Osteoblast (primary cell): Measurements from ENCODE around the gene IL7R. TPM values are rescaled to one million over a fixed set of nuclear protein-coding genes. Genes with fewer than 3 reads are reported as not detected.

Experiments used
- DNase-seq: peaks from one replicate; pipeline ENCODE4 v3.0.0; 2011; ENCODE audit warnings: low spot score, mixed read lengths; ENCODE audit not compliant: insufficient read length; ENCODE audit errors: missing footprints
- H2AFZ ChIP-seq: 2 replicates; pipeline ENCODE4 v1.6.0; 2011; ENCODE audit warnings: mild to moderate bottlenecking, low read length
- H3K27ac ChIP-seq: 2 replicates; pipeline ENCODE4 v1.5.1; 2011; ENCODE audit warnings: mild to moderate bottlenecking, low read depth, low read length, moderate library complexity
- H3K27me3 ChIP-seq: 2 replicates; pipeline ENCODE4 v1.6.0; 2012; ENCODE audit warnings: mild to moderate bottlenecking, control low read depth, inconsistent platforms, low read length, moderate library complexity; ENCODE audit not compliant: insufficient read depth
- H3K36me3 ChIP-seq: 2 replicates; pipeline ENCODE4 v1.5.1; 2011; ENCODE audit warnings: mild to moderate bottlenecking, low read length, control low read depth, moderate library complexity; ENCODE audit not compliant: insufficient read depth
- H3K4me1 ChIP-seq: 2 replicates; pipeline ENCODE4 v1.5.1; 2011; ENCODE audit warnings: mild to moderate bottlenecking, low read length, control low read depth, moderate library complexity; ENCODE audit not compliant: insufficient read depth
- H3K4me2 ChIP-seq: 2 replicates; pipeline ENCODE4 v1.6.0; 2011; ENCODE audit warnings: mild to moderate bottlenecking, low read length; ENCODE audit not compliant: insufficient read depth
- H3K4me3 ChIP-seq: fragments of 200-600 bp; sonication (generic); 3 replicates; pipeline ENCODE4 v1.5.1; 2012; ENCODE audit warnings: mild to moderate bottlenecking, low read length, inconsistent platforms; ENCODE audit not compliant: insufficient read depth
- H3K79me2 ChIP-seq: 2 replicates; pipeline ENCODE4 v1.6.0; 2012; ENCODE audit warnings: mild to moderate bottlenecking, low read length, control low read depth, inconsistent platforms; ENCODE audit not compliant: insufficient read depth
- H3K9me3 ChIP-seq: 2 replicates; pipeline ENCODE4 v1.5.1; 2011; ENCODE audit warnings: low read depth, low read length, control low read depth
- H4K20me1 ChIP-seq: 2 replicates; pipeline ENCODE4 v1.6.0; 2012; ENCODE audit warnings: mild to moderate bottlenecking, low read length, control low read depth; ENCODE audit not compliant: insufficient read depth
- total RNA-seq: library from RNA; depleted of rRNA; stranded (reverse); fragments of >200 nt; gene quantifications from 2 replicates; pipeline ENCODE4 v1.2.3, GENCODE V29; 2012
- TF ChIP-seq, protein P1 (sequence below): IDR thresholded peaks from 2 replicates; pipeline ENCODE4 v1.5.1; 2011; ENCODE audit warnings: mild to moderate bottlenecking, low read depth, low read length, moderate library complexity; ENCODE audit errors: extremely low read depth

IL7R gene
- total RNA-seq, 1 donor: 2.2 TPM

- Histone ChIP-seq H3K36me3 (peaks cover 18% of the 10 kb centered on the region), H3K4me1 (no peaks in the 10 kb centered on the region), H2AFZ (no peak overlapping the region), H3K9me3 (no peaks in the 10 kb centered on the region), H3K4me3 (no peak overlapping the region), H3K27me3 (no peaks in the 10 kb centered on the region), H4K20me1 (no peaks in the 10 kb centered on the region), H3K79me2 (no peaks in the 10 kb centered on the region), H3K4me2 (no peak overlapping the region), H3K27ac (no peak overlapping the region)
- TF ChIP-seq, protein P1, sequence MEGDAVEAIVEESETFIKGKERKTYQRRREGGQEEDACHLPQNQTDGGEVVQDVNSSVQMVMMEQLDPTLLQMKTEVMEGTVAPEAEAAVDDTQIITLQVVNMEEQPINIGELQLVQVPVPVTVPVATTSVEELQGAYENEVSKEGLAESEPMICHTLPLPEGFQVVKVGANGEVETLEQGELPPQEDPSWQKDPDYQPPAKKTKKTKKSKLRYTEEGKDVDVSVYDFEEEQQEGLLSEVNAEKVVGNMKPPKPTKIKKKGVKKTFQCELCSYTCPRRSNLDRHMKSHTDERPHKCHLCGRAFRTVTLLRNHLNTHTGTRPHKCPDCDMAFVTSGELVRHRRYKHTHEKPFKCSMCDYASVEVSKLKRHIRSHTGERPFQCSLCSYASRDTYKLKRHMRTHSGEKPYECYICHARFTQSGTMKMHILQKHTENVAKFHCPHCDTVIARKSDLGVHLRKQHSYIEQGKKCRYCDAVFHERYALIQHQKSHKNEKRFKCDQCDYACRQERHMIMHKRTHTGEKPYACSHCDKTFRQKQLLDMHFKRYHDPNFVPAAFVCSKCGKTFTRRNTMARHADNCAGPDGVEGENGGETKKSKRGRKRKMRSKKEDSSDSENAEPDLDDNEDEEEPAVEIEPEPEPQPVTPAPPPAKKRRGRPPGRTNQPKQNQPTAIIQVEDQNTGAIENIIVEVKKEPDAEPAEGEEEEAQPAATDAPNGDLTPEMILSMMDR: no peak
- no peak for DNase-seq
These were observed 13.9 kb downstream of the IL7R start for GRCh38 chr5:35870605-35871004.

- Histone ChIP-seq H3K27me3 (no peaks in the 10 kb centered on the region), H3K4me2 (no peak overlapping the region), H3K79me2 (no peaks in the 10 kb centered on the region), H4K20me1 (no peaks in the 10 kb centered on the region), H3K4me3 (no peak overlapping the region), H3K36me3 (peaks cover 6% of the 10 kb centered on the region), H3K9me3 (no peaks in the 10 kb centered on the region), H2AFZ (no peak overlapping the region), H3K4me1 (no peaks in the 10 kb centered on the region), H3K27ac (no peak overlapping the region)
- TF ChIP-seq, protein P1: no peak
- no peak for DNase-seq
These were observed 19.8 kb downstream of the IL7R start for GRCh38 chr5:35876454-35876853.

DNA sequence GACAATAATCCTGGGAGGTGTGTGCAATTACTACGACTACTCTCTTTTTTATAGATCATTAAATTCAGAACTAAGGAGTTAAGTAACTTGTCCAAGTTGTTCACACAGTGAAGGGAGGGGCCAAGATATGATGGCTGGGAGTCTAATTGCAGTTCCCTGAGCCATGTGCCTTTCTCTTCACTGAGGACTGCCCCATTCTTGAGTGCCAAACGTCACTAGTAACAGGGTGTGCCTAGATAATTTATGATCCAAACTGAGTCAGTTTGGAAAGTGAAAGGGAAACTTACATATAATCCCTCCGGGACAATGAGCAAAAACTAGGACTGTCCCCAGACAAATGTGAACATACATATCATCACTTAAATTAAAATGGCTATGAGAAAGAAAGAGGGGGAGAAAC, 20.2 kb downstream of the IL7R start:
- no peaks in the 10 kb centered on the region for H3K27me3 ChIP-seq
- no peak for DNase-seq
- TF ChIP-seq, protein P1: no peak
- peaks cover 6% of the 10 kb centered on the region for H3K36me3 ChIP-seq
- H3K4me1 ChIP-seq: no peaks in the 10 kb centered on the region
- H3K4me2 ChIP-seq: no peak overlapping the region
- H3K79me2 ChIP-seq: no peaks in the 10 kb centered on the region
- no peak overlapping the region for H3K4me3 ChIP-seq
- no peaks in the 10 kb centered on the region for H3K9me3 ChIP-seq
- no peaks in the 10 kb centered on the region for H4K20me1 ChIP-seq
- no peak overlapping the region for H2AFZ ChIP-seq
- H3K27ac ChIP-seq: no peak overlapping the region

GRCh38 chr5:35877655-35878054, 21.0 kb downstream of the IL7R start:
- H3K27ac ChIP-seq: no peak overlapping the region
- DNase-seq: no peak
- H3K4me2 ChIP-seq: no peak overlapping the region

More at GRCh38 chr5:35877655-35878054, 21.0 kb downstream of the IL7R start:
- Histone ChIP-seq H3K27me3 (no peaks in the 10 kb centered on the region), H3K4me3 (no peak overlapping the region), H4K20me1 (no peaks in the 10 kb centered on the region), H3K79me2 (no peaks in the 10 kb centered on the region), H3K36me3 (peaks cover 6% of the 10 kb centered on the region), H3K9me3 (no peaks in the 10 kb centered on the region), H2AFZ (no peak overlapping the region), H3K4me1 (no peaks in the 10 kb centered on the region)
- TF ChIP-seq, protein P1: no peak
